ENCODE measurements around the gene SLC8A1. TPM values are rescaled to one million over a fixed set of nuclear protein-coding genes. Genes with fewer than 3 reads are reported as not detected.
"Not testable (repeated sequence)": the region's sequence is repeated elsewhere in the genome, so short reads cannot be mapped to it uniquely, and the experiment has no call there.

The SLC8A1 gene
- total RNA-seq, 3 donors from 2014 or later: 6.0 to 164 (median 17.0) TPM

DNA sequence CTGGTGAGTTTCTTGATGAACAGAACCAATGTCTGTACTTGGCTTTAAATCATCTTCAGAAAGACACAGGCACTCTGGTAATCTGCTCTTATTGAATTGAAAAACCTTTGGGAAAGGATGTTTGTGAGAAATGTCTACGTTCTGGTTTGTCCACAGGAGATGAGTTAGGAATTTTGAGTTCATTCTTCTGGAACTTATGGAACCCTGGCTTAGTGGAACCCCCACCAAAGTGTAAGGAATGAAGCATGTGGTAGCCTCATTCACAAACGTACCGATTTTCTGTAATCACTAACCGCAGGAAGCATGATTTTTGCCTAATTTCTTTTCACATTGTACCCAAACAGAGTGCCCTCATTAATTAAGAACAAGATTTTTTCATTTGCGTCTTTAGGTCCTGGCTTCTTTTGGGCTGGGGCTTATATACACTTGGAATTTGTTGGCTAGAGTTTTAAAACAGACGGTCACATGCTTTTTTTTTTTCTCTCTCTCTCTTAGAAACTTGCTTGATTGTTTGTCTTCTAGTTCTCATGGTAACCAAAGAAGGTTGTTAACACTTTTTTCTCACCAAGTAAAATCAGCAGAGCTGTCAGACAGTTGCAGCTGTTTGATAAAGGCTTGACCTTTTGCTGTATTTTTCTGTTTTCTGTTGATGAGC, 358.7 kb downstream of the SLC8A1 start:
- TF ChIP-seq, protein P1, sequence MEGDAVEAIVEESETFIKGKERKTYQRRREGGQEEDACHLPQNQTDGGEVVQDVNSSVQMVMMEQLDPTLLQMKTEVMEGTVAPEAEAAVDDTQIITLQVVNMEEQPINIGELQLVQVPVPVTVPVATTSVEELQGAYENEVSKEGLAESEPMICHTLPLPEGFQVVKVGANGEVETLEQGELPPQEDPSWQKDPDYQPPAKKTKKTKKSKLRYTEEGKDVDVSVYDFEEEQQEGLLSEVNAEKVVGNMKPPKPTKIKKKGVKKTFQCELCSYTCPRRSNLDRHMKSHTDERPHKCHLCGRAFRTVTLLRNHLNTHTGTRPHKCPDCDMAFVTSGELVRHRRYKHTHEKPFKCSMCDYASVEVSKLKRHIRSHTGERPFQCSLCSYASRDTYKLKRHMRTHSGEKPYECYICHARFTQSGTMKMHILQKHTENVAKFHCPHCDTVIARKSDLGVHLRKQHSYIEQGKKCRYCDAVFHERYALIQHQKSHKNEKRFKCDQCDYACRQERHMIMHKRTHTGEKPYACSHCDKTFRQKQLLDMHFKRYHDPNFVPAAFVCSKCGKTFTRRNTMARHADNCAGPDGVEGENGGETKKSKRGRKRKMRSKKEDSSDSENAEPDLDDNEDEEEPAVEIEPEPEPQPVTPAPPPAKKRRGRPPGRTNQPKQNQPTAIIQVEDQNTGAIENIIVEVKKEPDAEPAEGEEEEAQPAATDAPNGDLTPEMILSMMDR (IDR thresholded peaks at IDR 0.05): no peak
- Histone ChIP-seq H3K4me1 (ENCODE audit: low read depth) (no peaks in the 10 kb centered on the region), H3K36me3 (ENCODE audit: low read depth) (no peaks in the 10 kb centered on the region), H3K4me3 (no peak overlapping the region), H3K9me3 (no peaks in the 10 kb centered on the region)
- DNase-seq (no peak), ATAC-seq (no peak)
- intact Hi-C loops (cut with DNase I, micrococcal nuclease): no loop called here

DNA sequence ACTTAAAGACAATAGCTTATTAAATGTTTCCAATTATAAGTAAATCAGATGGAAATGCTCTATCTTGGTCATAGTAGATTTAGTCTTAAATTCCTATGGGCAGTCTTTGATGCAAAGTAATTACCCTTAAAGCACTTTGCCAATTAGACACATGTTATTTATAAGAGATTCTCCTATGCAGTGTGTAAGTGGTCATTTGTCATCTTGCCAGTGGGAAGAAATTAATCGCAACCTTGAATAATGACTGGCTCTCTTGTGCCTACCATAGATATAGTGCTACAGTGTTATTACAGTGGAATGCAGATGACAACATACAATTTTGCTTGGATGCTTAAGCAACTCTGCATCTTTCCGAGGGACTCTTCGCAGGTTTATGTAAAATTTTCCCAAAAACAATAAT, 361.8 kb downstream of the SLC8A1 start:
- DNase-seq: no peak
- H3K4me3 ChIP-seq: no peak overlapping the region
- ATAC-seq: no peak
- no peaks in the 10 kb centered on the region for H3K9me3 ChIP-seq
- intact Hi-C loops (cut with DNase I, micrococcal nuclease): no loop called here
- H3K4me1 ChIP-seq (ENCODE audit: low read depth): no peaks in the 10 kb centered on the region
- no peaks in the 10 kb centered on the region for H3K36me3 ChIP-seq (ENCODE audit: low read depth)
- TF ChIP-seq, protein P1 (IDR thresholded peaks at IDR 0.05): no peak

DNA sequence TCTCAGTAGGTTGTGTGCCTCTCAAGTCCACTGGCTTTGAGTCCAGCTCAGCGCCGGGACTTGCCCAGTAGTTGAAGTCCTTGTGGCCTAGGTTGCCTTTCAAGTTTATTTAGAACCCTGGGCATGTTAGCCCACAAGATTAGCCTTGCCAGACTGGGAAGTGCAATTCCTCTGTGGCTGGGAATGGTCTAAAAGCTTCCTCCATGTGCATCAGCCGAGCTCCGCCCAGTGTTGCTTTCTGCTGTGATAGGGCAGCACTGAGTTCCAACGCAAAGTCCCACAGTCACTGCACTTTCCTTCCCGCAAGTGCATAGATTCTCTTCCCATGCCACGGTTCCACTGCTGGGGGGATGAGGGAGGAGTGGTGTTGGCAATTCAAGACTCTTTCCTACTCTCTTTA, 364.0 kb downstream of the SLC8A1 start:
- no peaks in the 10 kb centered on the region for H3K36me3 ChIP-seq (ENCODE audit: low read depth)
- DNase-seq (no peak), ATAC-seq (no peak)
- no peak overlapping the region for H3K4me3 ChIP-seq
- intact Hi-C loops (cut with DNase I, micrococcal nuclease): no loop called here
- no peaks in the 10 kb centered on the region for H3K9me3 ChIP-seq
- TF ChIP-seq, protein P1 (IDR thresholded peaks at IDR 0.05): no peak
- no peaks in the 10 kb centered on the region for H3K4me1 ChIP-seq (ENCODE audit: low read depth)

DNA sequence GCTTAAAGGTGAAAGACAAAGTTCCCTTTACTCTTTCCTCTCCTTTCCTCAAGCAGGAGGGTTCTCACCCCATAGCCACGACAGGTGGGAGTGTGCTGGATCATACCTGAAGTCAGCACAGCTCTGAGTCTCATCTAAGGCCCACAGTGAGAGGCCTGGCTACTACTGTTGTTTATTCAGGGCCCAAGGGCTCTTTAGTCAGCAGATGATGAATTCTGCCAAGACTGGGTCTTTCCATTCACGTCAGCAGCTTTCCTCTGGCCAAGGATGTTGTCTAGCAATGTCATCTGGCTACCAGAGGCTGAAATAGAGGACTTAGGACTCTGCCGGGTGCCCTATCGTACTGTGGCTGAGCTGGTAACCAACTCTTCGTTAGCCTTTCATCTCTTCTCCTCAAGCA, 364.5 kb downstream of the SLC8A1 start:
- Histone ChIP-seq H3K9me3 (no peaks in the 10 kb centered on the region), H3K36me3 (ENCODE audit: low read depth) (no peaks in the 10 kb centered on the region), H3K4me3 (no peak overlapping the region), H3K4me1 (ENCODE audit: low read depth) (no peaks in the 10 kb centered on the region)
- DNase-seq: peak in 1 of 3 donors; percentile 15
- peak; percentile 16 for ATAC-seq
- TF ChIP-seq, protein P1 (IDR thresholded peaks at IDR 0.05): no peak
- intact Hi-C loops (cut with DNase I, micrococcal nuclease): no loop called here

DNA sequence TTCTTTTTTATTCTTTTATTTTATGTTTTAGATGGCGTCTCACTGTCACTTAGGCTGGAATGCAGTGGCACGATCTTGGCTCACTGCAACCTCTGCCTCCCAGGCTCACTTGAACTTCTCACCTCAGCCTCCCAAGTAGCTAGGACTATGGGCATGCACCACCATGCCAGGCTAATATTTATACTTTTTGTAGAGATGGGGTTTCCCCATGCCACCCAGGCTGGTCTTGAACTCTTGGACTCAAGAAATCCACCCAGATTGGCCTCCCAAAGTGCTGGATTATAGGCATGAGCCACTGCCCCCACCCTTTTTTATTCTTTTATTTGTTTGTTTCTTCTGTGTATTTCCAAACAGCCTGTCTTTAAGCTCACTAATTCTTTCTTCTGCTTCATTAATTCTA, 366.1 kb downstream of the SLC8A1 start:
- no peak for ATAC-seq
- Histone ChIP-seq H3K9me3 (no peaks in the 10 kb centered on the region), H3K36me3 (ENCODE audit: low read depth) (no peaks in the 10 kb centered on the region), H3K4me1 (ENCODE audit: low read depth) (no peaks in the 10 kb centered on the region), H3K4me3 (no peak overlapping the region)
- DNase-seq: no peak
- TF ChIP-seq, protein P1 (IDR thresholded peaks at IDR 0.05): no peak
- intact Hi-C loops (cut with DNase I, micrococcal nuclease): no loop called here

DNA sequence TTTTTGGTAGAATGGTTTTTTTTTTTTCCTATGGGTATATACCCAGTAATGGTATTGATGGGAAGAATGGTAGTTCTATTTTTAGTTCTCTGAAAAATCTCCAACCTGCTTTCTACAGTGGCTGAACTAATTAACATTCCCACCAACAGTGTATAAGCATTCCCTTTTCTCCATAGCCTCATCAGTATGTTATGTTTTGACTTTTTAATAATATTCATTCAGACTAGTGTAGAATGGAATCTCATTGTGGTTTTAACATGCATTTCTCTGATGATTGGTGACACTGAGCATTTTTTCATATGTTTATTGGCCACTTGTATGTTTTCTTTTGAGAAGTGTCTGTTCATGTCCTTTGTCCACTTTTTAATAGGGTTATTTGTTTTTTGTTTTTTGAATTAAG, 378.6 kb downstream of the SLC8A1 start:
- ATAC-seq; H3K4me1 ChIP-seq (ENCODE audit: low read depth); H3K36me3 ChIP-seq (ENCODE audit: low read depth); DNase-seq; H3K9me3 ChIP-seq; H3K4me3 ChIP-seq; intact Hi-C loops (cut with DNase I, micrococcal nuclease): not testable (repeated sequence)
